ENCODE measurements around the gene COL10A1. TPM values are rescaled to one million over a fixed set of nuclear protein-coding genes. Genes with fewer than 3 reads are reported as not detected.

Gene COL10A1
- total RNA-seq, 2 donors from 2014 or later, result not detected

DNA sequence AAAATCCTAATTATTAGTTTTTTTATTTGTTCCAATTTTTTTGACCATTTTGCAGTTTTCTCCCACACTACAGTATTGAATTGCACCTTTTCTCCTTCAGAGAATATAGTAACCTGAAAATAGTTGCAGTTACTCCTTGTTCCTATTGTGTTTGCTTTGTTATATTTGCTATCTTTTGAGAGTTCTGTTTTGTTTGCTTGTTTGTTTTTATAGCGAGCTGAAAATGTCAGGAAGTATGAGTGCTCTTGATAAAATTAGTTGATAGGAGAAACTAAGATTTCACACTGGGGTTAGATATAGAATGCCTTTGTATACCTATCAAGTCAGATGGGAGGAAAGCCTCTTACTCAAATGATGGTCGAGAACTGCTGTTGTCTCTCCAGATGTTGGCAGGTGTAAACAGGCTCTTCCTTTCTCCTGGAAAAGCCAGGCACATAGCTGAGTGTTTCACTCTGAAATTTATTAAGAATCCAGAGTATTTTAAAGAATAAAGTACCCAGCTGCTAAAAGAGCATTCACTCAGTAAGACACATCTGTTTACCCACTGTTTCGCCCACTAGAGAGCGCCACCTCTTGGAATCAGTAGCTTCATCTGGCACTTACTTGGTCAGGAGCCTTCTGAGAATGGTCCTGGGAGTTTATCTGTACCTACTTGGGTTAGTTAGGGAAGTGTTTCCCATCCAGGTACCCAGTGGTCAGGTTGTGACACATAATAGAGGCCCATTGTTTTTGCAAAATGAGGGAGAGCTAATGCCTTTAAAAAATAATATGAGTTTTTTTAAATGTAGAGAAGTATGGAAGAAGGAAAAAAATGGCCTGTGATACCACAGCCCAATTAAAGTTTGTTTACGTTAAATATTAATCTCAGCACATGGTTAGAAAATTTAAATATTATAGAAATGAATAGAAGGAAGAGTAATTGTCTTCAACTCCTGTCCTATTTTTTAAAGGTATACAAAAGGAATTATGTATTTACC is 14.1 kb downstream of the COL10A1 start:
- no peaks in the 10 kb centered on the region for H3K36me3 ChIP-seq
- DNase-seq (ENCODE audit: low spot score), result no peak

DNA sequence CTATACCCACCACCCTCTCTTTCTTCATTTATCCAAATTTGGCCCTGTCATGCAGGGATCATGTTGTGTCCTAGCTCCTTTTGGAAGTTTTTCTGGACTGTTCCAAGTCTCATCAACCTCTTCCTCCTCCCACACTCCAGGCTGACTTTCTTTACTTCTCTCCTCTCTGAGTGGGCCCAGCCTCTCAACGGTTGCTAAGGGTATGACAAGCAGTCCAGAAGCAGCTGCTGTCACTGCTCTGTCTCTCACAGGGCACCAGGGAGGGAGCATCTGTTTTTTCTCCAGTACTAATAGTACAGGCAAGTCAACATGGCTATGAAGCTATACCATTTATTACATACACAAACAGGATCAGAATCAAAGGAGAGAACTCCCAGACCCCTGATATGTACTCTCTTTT is 17.1 kb downstream of the COL10A1 start:
- H3K36me3 ChIP-seq, result no peaks in the 10 kb centered on the region
- TF ChIP-seq, protein P1, sequence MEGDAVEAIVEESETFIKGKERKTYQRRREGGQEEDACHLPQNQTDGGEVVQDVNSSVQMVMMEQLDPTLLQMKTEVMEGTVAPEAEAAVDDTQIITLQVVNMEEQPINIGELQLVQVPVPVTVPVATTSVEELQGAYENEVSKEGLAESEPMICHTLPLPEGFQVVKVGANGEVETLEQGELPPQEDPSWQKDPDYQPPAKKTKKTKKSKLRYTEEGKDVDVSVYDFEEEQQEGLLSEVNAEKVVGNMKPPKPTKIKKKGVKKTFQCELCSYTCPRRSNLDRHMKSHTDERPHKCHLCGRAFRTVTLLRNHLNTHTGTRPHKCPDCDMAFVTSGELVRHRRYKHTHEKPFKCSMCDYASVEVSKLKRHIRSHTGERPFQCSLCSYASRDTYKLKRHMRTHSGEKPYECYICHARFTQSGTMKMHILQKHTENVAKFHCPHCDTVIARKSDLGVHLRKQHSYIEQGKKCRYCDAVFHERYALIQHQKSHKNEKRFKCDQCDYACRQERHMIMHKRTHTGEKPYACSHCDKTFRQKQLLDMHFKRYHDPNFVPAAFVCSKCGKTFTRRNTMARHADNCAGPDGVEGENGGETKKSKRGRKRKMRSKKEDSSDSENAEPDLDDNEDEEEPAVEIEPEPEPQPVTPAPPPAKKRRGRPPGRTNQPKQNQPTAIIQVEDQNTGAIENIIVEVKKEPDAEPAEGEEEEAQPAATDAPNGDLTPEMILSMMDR (IDR thresholded peaks at IDR 0.05), result no peak
- TF ChIP-seq POLR2A (IDR thresholded peaks at IDR 0.05), result no peak
- no peak for TF ChIP-seq POLR2AphosphoS5 (IDR thresholded peaks at IDR 0.05)
- 32% methylated on average over 1 of the region's 1 CpG for WGBS

More for the DNA sequence above, 14.1 kb downstream of the COL10A1 start:
- 60% methylated on average over 5 of the region's 5 CpGs for WGBS
- Histone ChIP-seq H3K4me3 (no peak overlapping the region), H3K27me3 (replicated peaks; ENCODE audit: insufficient read depth) (no peaks in the 10 kb centered on the region), H3K9me3 (no peaks in the 10 kb centered on the region), H3K27ac (peak overlapping the region; percentile 63 to 77), H3K4me1 (replicated peaks) (no peaks in the 10 kb centered on the region)
- peak; percentile 66 for TF ChIP-seq POLR2AphosphoS5 (IDR thresholded peaks at IDR 0.05)
- TF ChIP-seq, protein P1 (IDR thresholded peaks at IDR 0.05), result no peak
- no peak for TF ChIP-seq POLR2A (IDR thresholded peaks at IDR 0.05)
- intact Hi-C loops (cut with DNase I), result no loop called here

DNA sequence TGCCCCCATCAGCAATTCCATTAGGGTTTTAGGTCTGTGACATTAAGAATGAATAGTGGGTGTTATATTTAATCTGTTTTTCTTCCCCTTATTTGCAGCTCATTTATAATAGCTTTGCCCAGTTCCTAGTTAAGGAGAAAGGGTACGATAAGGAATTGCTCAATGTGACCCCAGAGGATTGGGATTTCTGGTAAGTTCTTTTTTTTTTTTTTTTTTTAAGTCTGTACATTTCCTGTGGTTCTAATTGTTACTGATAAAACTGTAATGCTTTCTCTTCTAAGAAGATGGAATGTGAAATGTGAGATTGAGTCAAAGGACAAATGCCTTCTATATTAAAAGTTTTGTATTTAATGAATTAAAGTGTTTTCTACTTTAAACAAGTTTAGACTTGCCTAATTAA is 19.8 kb downstream of the COL10A1 start:
- WGBS, result 40% methylated on average over 1 of the region's 1 CpG
- DNase-seq (ENCODE audit: low spot score), result no peak
- intact Hi-C loops (cut with DNase I), result no loop called here

More for the DNA sequence above, 17.1 kb downstream of the COL10A1 start:
- H3K27me3 ChIP-seq (replicated peaks; ENCODE audit: insufficient read depth), result no peaks in the 10 kb centered on the region
- no peak overlapping the region for H3K27ac ChIP-seq
- H3K4me1 ChIP-seq (replicated peaks), result peaks cover 7% of the 10 kb centered on the region
- H3K9me3 ChIP-seq, result no peaks in the 10 kb centered on the region
- no peak overlapping the region for H3K4me3 ChIP-seq
- DNase-seq (ENCODE audit: low spot score), result no peak
- intact Hi-C loops (cut with DNase I), result no loop called here

DNA sequence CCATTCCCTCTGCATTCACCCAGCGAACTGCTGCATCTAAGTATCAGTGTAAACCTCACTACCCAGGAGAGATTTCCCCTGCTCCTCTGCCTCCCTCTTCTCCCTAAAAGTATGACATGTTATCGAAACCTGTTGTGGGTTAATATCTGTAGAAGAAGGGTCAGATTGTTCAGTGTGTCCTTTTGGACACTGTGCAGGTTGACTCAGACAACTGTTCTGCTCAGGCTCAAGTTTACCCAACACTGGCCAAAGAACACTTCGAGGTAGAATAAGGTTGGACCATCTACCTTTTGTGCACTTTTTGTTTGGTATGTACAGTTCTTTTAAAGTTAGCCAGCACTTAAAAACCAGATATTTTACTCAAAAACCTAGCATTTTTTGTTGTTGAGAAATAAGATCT is 20.7 kb downstream of the COL10A1 start:
- 70% methylated on average over 3 of the region's 3 CpGs for WGBS
- no peaks in the 10 kb centered on the region for H3K9me3 ChIP-seq
- intact Hi-C loops (cut with DNase I), result no loop called here

More for the DNA sequence above, 19.8 kb downstream of the COL10A1 start:
- TF ChIP-seq POLR2A (IDR thresholded peaks at IDR 0.05) (no peak), POLR2AphosphoS5 (IDR thresholded peaks at IDR 0.05) (no peak)
- TF ChIP-seq, protein P1 (IDR thresholded peaks at IDR 0.05), result no peak
- Histone ChIP-seq H3K9me3 (no peaks in the 10 kb centered on the region), H3K27me3 (replicated peaks; ENCODE audit: insufficient read depth) (no peaks in the 10 kb centered on the region), H3K4me3 (no peak overlapping the region), H3K36me3 (no peaks in the 10 kb centered on the region), H3K4me1 (replicated peaks) (peaks cover 7% of the 10 kb centered on the region), H3K27ac (no peak overlapping the region)

More for the DNA sequence above, 20.7 kb downstream of the COL10A1 start:
- no peaks in the 10 kb centered on the region for H3K36me3 ChIP-seq
- TF ChIP-seq, protein P1 (IDR thresholded peaks at IDR 0.05), result no peak
- TF ChIP-seq POLR2AphosphoS5 (IDR thresholded peaks at IDR 0.05) (peak; percentile 55), POLR2A (IDR thresholded peaks at IDR 0.05) (no peak)
- peak overlapping the region in 1 of 2 donors; percentile 49 for H3K27ac ChIP-seq
- H3K4me3 ChIP-seq, result no peak overlapping the region
- no peak for DNase-seq (ENCODE audit: low spot score)
- H3K4me1 ChIP-seq (replicated peaks), result peaks cover 7% of the 10 kb centered on the region
- H3K27me3 ChIP-seq (replicated peaks; ENCODE audit: insufficient read depth), result no peaks in the 10 kb centered on the region
